Activated naive CD4-positive, alpha-beta T cell treated with anti-CD3 and anti-CD28 coated beads, Interleukin-2, amount 50 U/mL, for 16 hours (primary cell): Measurements from ENCODE around the gene TACC2.
"Not testable (repeated sequence)": the region's sequence is repeated elsewhere in the genome, so short reads cannot be mapped to it uniquely, and the experiment has no call there.

Experiments
- DNase-seq: peaks from one replicate; pipeline ENCODE4 v3.0.0-alpha.2; 2020

Gene TACC2

GRCh38 chr10:122062831-122063674, 74.1 kb downstream of the TACC2 start:
- DNase-seq, result no peak

GRCh38 chr10:122066337-122066939, 77.5 kb downstream of the TACC2 start:
- not testable (repeated sequence) for DNase-seq

DNA sequence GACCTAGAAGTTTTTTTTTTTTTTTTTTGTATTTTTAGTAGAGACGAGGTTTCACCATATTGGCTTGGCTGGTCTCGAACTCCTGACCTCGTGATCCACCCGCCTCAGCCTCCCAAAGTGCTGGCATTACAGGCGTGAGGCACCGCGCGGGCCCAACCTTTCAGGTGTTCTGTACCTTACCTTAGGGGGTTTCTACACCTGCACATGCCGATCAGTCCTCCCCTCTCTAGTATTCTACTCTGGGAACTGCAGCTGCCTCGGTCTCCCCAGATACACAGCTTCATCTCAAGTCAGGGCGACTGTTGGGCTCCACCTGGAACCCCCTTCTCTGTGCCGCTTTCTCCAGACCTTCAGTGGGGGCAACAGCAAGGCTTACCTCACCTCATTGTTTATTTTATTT, 79.9 kb downstream of the TACC2 start:
- no peak for DNase-seq

- DNase-seq, result no peak
These were observed 83.5 kb downstream of the TACC2 start for GRCh38 chr10:122072491-122072890.

DNA sequence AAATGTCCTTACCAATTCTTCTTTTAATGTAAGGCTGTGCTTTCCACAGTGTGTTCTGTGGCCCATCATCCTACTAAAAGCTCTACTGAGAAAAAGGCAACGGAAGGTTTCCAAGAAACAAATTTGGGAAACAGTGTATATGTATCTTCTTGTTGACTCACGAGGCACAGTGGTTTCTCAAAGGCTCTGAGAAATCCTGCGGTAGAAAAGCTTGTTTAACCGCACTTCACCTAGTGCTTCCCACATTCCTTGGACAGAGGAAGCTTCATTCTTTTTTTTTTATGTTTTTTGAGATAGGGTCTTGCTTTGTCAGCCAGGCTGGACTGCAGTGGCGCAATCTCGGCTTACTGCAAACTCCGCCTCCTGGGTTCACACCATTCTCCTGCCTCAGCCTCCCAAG, 84.5 kb downstream of the TACC2 start:
- no peak for DNase-seq

DNA sequence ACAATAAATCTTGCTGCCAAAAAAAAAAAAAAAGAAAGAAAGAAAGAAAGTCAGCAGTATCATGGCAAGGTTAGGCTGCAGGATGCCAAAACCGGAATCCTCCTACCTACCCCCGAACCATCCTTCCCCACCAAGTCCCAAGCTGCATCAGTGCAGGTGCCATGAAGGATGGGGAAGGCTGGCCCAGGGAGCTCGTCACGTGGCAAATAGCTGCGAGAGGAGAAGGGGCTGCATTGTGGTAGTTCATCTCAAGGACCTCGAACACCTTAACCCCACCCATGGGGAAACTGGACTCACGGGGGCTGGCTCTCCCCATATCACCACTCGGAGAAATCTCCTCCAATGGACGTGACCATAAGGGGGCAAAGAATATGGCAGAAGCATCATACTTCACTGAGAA, 86.2 kb downstream of the TACC2 start:
- DNase-seq, result no peak

- not testable (repeated sequence) for DNase-seq
These were observed 86.9 kb downstream of the TACC2 start for GRCh38 chr10:122075876-122076275.

GRCh38 chr10:122077311-122077875, 88.4 kb downstream of the TACC2 start:
- no peak for DNase-seq

GRCh38 chr10:122078326-122078725, 89.4 kb downstream of the TACC2 start:
- DNase-seq, result no peak

- DNase-seq, result no peak
These were observed 90.2 kb downstream of the TACC2 start for GRCh38 chr10:122078965-122079795.

DNA sequence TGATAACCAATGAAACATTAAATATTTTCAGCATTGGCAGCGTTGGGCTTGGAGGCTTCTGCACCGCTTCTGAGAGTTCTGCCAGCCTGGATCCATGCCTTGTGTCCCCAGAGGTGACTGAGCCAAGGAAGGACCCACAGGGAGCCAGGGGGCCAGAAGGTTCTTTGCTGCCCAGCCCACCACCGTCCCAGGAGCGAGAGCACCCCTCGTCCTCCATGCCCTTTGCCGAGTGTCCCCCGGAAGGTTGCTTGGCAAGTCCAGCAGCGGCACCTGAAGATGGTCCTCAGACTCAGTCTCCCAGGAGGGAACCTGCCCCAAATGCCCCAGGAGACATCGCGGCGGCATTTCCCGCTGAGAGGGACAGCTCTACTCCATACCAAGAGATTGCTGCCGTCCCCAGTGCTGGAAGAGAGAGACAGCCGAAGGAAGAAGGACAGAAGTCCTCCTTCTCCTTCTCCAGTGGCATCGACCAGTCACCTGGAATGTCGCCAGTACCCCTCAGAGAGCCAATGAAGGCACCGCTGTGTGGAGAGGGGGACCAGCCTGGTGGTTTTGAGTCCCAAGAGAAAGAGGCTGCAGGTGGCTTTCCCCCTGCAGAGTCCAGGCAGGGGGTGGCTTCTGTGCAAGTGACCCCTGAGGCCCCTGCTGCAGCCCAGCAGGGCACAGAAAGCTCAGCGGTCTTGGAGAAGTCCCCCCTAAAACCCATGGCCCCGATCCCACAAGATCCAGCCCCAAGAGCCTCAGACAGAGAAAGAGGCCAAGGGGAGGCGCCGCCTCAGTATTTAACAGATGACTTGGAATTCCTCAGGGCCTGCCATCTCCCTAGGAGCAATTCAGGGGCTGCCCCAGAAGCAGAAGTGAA, 93.9 kb downstream of the TACC2 start:
- no peak for DNase-seq

GRCh38 chr10:122083478-122084025, 94.6 kb downstream of the TACC2 start:
- DNase-seq, result no peak

GRCh38 chr10:122084286-122085041, 95.5 kb downstream of the TACC2 start:
- no peak for DNase-seq

DNA sequence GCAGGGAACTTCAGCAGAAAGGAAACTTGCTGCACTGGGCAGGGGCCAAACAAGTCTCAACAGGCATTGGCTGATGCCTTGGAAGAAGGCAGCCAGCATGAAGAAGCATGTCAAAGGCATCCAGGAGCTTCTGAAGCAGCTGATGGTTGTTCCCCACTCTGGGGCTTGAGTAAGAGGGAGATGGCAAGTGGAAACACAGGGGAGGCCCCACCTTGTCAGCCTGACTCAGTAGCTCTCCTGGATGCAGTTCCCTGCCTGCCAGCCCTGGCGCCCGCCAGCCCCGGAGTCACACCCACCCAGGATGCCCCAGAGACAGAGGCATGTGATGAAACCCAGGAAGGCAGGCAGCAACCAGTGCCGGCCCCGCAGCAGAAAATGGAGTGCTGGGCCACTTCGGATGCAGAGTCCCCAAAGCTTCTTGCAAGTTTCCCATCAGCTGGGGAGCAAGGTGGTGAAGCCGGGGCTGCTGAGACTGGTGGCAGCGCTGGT, 96.5 kb downstream of the TACC2 start:
- no peak for DNase-seq

DNA sequence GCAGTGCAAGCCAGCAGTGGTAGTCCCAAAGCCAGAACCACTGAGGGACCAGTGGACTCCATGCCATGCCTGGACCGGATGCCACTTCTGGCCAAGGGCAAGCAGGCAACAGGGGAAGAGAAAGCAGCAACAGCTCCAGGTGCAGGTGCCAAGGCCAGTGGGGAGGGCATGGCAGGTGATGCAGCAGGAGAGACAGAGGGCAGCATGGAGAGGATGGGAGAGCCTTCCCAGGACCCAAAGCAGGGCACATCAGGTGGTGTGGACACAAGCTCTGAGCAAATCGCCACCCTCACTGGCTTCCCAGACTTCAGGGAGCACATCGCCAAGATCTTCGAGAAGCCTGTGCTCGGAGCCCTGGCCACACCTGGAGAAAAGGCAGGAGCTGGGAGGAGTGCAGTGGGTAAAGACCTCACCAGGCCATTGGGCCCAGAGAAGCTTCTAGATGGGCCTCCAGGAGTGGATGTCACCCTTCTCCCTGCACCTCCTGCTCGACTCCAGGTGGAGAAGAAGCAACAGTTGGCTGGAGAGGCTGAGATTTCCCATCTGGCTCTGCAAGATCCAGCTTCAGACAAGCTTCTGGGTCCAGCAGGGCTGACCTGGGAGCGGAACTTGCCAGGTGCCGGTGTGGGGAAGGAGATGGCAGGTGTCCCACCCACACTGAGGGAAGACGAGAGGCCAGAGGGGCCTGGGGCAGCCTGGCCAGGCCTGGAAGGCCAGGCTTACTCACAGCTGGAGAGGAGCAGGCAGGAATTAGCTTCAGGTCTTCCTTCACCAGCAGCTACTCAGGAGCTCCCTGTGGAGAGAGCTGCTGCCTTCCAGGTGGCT, 97.7 kb downstream of the TACC2 start:
- DNase-seq, result no peak

DNA sequence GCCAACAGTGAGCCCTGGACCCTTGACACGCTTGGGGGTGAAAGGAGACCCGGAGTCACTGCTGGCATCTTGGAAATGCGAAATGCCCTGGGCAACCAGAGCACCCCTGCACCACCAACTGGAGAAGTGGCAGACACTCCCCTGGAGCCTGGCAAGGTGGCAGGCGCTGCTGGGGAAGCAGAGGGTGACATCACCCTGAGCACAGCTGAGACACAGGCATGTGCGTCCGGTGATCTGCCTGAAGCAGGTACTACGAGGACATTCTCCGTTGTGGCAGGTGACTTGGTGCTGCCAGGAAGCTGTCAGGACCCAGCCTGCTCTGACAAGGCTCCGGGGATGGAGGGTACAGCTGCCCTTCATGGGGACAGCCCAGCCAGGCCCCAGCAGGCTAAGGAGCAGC, 98.5 kb downstream of the TACC2 start:
- DNase-seq, result no peak

DNA sequence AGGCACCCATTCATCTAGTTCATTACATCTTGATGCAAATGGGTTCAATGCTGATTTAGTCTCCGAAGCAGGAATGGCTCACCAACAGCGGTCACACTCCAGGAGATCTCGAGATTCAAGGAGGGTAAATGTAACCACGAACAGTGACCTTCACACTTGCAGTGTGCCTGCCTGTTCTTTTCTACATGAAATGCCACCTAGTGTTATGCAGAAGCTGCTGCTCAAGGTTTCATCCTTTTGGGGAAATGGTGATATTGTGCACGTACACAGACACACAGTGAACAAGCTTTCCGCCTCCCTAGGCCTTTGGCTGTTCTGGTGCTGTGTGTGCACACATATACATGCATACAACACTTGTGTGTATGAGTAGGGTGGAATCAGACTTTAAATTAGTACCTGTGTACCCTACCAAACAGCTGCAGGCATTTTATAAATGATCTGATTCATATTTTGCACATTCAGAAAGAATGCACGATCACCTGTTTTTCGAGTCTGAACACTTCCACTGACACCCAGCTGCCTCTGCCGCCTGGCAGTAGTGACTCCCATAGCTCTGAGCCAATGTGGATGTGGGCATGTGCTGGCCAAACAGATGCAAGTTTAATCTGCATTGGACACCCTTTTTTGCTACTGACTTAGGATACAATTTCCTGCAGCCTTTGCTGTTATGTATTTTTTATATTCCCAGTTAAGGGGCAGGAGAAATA, 100.5 kb downstream of the TACC2 start:
- no peak for DNase-seq

- no peak for DNase-seq
These were observed 102.8 kb downstream of the TACC2 start for GRCh38 chr10:122091722-122092121.

- no peak for DNase-seq
These were observed 104.1 kb downstream of the TACC2 start for GRCh38 chr10:122093076-122093475.
